WTC11 (cell line): ENCODE data around the gene ATG2A.

ENCODE experiments used
- ATF1 ChIP-seq: sonication (generic); formaldehyde crosslinking; IDR thresholded peaks from 2 replicates; pipeline ENCODE4 v1.8.1; 2023; ENCODE audit warnings: mild to moderate bottlenecking, moderate library complexity, missing genetic modification reagents
- CREM ChIP-seq: sonication (generic); formaldehyde crosslinking; IDR thresholded peaks from 2 replicates; pipeline ENCODE4 v1.8.1; 2022; ENCODE audit warnings: mild to moderate bottlenecking, missing genetic modification reagents, moderate library complexity
- TF ChIP-seq, protein P1 (sequence below): fragments of 200-600 bp; IDR thresholded peaks from 2 replicates; pipeline ENCODE4 v1.8.0; 2022; ENCODE audit warnings: antibody characterized with exemption

DNA sequence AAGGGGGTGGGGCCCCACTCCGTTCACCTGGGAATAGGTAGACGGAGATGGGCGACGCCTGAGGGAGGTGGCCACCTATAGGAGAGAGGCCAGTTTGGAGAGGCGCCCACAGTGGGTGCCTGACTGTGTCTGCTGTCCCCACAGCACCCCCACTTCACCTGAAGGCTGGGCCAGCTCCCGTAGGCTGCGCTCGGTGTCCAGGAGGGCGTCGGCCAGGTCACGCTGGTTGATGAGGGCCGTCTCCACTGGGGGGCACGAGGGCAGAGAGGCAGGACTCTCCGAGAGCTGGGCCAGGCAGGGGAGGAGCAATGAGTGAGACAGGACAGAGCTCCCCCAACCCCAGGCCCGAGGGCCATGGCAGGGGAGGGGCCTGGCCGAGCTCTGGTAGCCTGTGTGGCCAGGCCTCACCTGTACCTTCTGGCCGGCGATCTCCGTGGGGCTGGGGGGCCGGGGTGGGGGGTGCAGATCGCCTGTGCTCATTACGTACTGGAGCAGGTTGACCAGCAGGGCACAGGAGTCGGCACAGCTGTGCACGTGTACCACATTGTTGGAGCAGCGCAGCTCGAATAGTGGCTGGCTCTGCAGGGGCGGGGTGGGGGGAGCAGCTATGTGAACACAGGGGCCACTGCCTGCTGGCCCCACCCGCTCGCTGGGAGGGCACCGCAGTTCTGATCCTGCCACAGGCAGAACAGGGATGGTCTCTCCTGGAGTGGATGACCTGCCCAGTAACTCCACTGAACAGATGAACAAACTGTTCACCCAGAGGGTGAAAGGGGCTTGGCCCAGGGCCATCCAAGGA is 14.7 kb downstream of the ATG2A start:
- no peak for TF ChIP-seq ATF1
- TF ChIP-seq, protein P1, sequence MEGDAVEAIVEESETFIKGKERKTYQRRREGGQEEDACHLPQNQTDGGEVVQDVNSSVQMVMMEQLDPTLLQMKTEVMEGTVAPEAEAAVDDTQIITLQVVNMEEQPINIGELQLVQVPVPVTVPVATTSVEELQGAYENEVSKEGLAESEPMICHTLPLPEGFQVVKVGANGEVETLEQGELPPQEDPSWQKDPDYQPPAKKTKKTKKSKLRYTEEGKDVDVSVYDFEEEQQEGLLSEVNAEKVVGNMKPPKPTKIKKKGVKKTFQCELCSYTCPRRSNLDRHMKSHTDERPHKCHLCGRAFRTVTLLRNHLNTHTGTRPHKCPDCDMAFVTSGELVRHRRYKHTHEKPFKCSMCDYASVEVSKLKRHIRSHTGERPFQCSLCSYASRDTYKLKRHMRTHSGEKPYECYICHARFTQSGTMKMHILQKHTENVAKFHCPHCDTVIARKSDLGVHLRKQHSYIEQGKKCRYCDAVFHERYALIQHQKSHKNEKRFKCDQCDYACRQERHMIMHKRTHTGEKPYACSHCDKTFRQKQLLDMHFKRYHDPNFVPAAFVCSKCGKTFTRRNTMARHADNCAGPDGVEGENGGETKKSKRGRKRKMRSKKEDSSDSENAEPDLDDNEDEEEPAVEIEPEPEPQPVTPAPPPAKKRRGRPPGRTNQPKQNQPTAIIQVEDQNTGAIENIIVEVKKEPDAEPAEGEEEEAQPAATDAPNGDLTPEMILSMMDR, result no peak
- no peak for TF ChIP-seq CREM (CRISPR knock-in tag)
